Measurements from ENCODE around the gene RPL37.
A peak's percentile ranks its signal among the peaks of the same experiment; 100 is the strongest.
"Not testable (repeated sequence)": the region's sequence is repeated elsewhere in the genome, so short reads cannot be mapped to it uniquely, and the experiment has no call there.

Gene RPL37

DNA sequence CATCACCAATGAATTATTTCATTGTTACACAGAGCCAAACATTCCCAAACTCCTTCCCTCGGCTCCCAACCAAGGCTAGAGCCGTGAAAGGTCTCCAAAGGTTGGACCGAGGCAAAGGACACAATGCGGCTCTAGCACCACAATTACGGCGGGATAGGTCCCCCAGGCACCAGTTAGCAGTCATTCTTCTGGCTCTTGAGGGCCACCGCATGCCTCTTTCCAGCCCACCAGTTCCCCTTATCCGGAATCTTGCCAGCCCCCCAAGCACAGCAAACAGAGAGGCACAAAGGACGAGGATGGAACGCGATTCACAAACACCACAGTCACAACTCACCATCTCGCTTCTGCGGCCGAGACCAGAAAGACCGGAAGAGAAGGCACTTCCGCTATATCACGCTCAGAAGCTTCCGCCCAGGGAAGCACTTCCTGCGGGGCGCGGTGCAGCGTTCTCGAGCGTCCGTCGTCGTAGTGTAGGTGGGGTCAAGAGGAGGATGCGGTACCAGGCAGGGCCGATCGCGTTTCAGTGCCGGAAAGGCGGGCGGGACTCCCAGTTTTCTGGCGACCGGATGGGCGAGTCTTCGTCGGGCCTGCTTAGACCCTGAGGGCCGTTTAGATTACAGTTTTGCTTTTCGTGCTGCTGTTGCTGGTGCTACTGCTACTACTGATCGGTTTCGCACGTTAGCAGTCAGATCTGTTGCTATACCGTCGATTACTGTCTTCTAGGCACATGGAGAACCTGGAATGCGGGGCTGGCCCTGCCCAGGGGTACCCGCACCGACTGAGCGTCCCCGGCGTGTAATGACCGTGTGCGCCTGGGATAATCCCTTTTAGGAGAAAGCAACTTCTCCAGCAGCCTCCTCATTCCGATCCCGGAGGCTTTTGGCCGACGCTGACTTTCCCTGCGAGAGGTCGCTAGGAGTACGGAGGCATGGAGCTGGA is at the start of gene RPL37:
Gene RPL37, minus strand, starts transcription at position 374 of the 939 bp plus-strand sequence. Its CDS starts 37 bp downstream, at position 337.
- TF ChIP-seq ZNF274 (IDR thresholded peaks at IDR 0.05; ENCODE audit: low read depth, low read length) = no peak
- peak within 1 kb of the TSS; percentile 99 for H3K4me3 ChIP-seq (ENCODE audit: low read length)

DNA sequence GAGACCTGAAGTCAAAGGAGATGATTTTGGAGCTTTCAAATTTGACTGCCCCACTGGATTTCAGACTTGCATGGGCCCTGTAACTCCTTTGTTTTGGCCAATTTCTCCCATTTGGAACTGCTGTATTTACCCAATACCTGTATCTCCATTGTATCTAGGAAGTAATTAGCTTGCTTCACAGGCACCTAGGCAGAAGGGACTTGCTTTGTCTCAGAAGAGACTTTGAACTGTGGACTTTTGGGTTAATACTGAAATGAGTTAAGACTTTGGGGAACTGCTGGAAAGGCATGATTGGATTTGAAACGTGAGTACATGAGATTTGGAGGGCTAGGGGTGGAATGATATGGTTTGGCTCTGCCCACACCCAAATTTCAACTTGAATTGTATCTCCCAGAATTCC is 48.0 kb upstream of the RPL37 start:
- H3K4me3 ChIP-seq (ENCODE audit: low read length) = not testable (repeated sequence)

DNA sequence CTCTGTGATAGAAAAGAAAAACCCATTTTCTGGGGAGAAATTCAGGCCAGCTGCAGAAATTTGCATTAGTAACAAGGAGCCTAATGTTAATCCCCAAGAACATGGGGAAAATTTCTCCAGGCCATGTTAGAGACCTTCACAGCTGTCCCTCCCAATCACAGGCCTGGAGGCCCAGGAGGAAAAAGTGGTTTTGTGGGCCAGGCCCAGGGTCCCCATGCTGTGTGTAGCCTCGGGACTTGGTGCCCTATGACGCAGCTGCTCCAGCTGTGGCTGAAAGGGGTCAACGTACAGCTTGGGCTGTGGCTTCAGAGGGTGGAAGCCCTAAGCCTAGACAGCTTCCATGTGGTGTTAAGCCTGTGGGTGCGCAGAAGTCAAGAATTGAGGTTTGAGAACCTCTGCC is 47.3 kb upstream of the RPL37 start:
- no peak for TF ChIP-seq ZNF274 (IDR thresholded peaks at IDR 0.05; ENCODE audit: low read depth, low read length)
- H3K4me3 ChIP-seq (ENCODE audit: low read length) = no peak overlapping the region

DNA sequence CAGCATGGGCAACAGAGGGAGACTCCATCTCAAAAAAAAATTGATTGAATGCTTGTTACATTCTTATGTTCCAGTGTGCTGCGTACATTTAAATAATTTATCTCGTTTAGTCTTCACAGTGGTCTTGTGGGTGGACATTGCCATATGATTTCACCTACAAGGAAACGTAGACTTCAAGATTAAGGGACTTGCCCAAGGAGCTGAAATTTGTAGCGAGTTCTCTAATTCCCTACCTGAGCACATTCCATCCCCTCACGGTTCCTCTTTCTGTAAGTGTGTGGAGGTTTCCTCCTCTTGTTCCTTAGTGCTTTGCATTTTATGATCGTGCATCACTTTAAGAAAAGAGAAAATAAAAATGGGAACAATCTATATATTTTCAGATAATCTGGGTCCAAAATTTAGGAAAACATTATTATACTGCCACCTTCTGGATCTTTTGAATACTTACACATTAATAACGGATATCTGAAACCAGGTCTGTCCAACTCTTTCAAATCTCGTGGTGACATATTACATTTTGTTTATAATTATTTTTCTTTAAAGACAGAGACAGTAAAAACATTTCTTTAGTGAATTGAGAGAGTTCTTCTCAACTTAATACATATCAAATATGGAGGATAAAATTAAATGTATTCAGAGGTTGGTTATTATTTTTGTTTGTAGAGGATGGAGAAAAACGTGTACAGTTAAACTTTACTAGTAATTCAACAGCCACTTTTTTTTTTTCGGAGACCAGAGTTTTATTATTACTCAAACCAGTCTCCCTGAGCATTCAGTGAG is 44.3 kb upstream of the RPL37 start:
- H3K4me3 ChIP-seq (ENCODE audit: low read length) = no peak overlapping the region
- TF ChIP-seq ZNF274 (IDR thresholded peaks at IDR 0.05; ENCODE audit: low read depth, low read length) = no peak

DNA sequence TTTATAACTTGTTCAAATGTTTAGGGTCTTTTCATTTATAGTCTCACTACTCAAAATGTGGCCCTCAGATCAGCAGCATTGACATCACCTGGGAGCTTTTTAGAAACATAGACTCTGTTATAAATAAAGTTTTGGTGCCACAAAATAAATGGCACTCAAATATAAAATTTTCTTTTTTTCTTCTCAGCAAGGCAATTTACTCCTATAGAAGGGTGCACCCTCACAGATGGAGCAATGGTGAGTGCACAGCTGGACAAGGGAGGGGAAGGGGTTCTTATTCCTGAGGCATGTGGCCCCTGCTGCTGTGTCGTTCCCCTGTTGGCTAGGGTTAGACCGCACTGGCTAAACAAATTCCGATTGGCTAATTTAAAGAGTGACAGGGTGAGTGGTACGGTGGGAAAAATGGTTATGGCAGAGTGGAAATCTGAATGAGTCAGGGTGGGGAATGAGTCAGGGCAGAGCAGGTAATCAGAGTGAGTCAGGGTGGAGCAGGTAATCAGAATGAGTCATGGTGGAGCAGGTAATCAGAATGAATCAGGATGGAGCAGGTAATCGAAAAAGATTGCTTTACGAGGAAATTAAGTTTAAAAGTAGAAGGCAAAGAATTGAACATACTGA is 42.5 kb upstream of the RPL37 start:
- no peak for TF ChIP-seq ZNF274 (IDR thresholded peaks at IDR 0.05; ENCODE audit: low read depth, low read length)
- no peak overlapping the region for H3K4me3 ChIP-seq (ENCODE audit: low read length)

DNA sequence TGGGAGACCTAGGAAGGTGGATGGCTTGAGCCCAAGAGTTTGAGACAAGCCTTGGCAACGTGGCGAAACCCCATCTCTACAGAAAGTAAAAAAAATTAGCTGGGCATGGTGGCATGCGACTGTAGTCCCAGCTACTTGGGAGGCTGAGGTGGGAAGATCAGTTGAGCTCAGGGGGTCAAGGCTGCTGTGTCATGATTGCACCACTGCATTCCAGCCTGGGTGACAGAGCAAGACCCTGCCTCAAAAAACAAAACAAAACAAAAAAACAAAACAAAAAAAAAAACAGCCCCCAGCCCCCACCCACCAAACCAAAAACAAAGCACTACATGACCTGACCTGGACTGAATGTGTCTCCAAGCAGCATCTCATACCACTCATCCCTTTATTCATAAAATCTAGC is 40.9 kb upstream of the RPL37 start:
- no peak for TF ChIP-seq ZNF274 (IDR thresholded peaks at IDR 0.05; ENCODE audit: low read depth, low read length)

DNA sequence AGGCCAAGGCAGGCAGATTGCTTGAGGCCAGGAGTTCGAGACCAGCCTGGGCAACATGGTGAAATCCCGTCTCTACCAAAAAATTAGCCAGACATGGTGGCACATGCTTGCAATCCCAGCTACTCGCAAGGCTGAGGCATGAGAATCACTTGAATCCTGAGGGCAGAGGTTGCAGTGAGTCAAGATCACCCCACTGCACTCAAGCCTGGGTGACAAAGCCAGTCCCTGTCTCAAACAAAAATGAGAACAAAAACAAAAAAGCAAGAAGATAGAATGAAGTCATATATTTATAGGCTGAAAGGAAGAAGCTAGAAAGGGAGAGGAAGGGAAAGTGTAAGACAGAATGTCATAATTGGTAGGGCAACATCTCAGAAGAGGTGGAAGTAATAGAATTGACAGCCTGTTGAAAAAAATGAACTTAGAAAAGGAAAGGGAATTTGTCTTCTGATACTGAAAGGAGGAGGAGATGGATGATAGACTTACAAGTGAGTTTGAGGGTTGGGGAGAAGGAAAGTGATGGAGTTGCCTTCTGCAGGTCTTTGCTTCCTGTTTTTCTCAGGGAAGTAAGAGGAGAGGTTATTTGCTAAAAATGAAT is 38.4 kb upstream of the RPL37 start:
- no peak overlapping the region for H3K4me3 ChIP-seq (ENCODE audit: low read length)
- TF ChIP-seq ZNF274 (IDR thresholded peaks at IDR 0.05; ENCODE audit: low read depth, low read length) = no peak

More for the DNA sequence above, 40.9 kb upstream of the RPL37 start:
- H3K4me3 ChIP-seq (ENCODE audit: low read length) = no peak overlapping the region

GRCh38 chr5:40872253-40872652 is 37.2 kb upstream of the RPL37 start:
- H3K4me3 ChIP-seq (ENCODE audit: low read length) = not testable (repeated sequence)

- H3K4me3 ChIP-seq (ENCODE audit: low read length) = no peak overlapping the region
- TF ChIP-seq ZNF274 (IDR thresholded peaks at IDR 0.05; ENCODE audit: low read depth, low read length) = no peak
Measured at GRCh38 chr5:40871177-40871576, 36.2 kb upstream of the RPL37 start.

DNA sequence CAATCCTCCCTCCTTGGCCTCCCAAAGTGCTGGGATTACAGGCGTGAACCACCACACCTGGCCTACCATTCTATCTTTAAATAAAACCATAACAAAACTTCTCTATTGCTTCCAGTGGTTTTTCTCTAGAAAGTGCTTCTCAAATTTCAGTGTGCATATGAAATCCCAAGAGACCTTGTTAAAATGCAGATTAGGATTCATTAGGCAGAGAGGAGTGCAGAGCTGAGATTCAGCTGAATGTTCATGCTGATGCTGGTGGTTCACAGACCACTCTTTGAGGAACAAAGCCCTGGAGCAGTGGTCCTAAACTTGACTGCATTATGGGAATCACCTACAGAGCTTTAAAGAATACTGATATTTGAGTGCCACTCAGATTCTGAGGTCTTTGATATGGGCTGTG is 34.4 kb upstream of the RPL37 start:
- TF ChIP-seq ZNF274 (IDR thresholded peaks at IDR 0.05; ENCODE audit: low read depth, low read length) = no peak
- H3K4me3 ChIP-seq (ENCODE audit: low read length) = no peak overlapping the region

GRCh38 chr5:40866844-40867243 is 31.8 kb upstream of the RPL37 start:
- no peak for TF ChIP-seq ZNF274 (IDR thresholded peaks at IDR 0.05; ENCODE audit: low read depth, low read length)
- no peak overlapping the region for H3K4me3 ChIP-seq (ENCODE audit: low read length)

DNA sequence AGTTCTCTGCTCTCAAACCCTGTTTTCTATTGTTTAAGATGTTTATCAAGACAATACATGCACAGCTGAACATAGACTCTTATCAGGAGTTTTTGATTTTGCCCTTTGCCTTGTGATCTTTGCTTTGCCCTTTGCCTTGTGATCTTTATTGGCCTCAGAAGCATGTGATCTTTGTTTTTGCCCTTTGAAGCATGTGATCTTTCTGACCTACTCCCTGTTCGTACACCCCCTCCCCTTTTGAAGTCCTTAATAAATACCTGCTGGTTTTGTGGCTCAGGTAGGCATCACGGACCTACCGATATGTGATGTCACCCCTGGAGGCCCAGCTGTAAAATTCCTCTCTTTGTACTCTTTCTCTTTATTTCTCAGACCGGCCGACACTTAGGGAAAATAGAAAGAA is 30.0 kb upstream of the RPL37 start:
- not testable (repeated sequence) for H3K4me3 ChIP-seq (ENCODE audit: low read length)

DNA sequence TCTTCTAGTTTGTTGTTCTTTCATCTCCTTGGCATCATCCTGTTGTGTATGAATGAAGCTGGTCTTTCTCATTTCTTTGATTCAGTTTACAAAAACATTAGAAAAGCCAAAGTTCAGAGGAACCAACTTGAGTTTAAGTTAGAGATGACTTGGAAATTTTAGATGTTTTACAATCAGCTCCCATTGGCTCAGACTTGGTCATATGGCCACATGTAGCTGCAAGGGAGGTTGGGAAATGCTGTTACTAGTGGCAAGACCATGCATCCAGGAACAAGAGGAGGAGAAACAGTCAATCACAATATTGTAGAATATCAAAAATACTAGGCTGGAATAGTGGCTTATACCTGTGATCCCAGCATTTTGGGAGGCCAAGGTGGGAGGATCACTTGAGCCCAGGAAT is 25.7 kb upstream of the RPL37 start:
- no peak for TF ChIP-seq ZNF274 (IDR thresholded peaks at IDR 0.05; ENCODE audit: low read depth, low read length)
- H3K4me3 ChIP-seq (ENCODE audit: low read length) = no peak overlapping the region

DNA sequence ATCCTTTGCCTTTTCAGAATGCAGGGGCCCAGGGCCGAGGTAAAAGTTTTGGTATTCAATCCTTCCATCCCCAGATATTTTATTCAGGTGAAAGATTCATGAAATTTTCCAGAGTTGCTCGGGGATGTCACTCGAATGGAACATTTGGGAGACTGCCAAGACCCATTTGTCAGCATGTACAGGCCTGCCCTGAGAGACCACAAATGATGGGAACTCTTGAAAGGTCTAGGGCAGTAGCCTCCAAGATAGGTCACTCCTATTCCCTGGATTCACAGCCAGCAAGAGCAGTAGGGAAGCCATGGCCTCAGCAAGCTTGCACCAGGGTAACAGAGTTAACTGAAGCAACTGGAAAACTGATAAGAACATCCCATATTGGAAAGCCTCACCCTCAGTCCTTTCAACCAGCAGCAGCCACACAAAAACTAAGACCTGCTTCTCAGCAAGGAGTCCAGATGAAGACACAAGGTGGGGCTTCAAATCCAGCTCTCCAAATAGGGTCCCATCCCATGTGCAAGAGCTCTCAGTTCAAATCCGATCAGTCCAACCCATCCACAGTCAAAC is 18.7 kb upstream of the RPL37 start:
- no peak overlapping the region for H3K4me3 ChIP-seq (ENCODE audit: low read length)
- TF ChIP-seq ZNF274 (IDR thresholded peaks at IDR 0.05; ENCODE audit: low read depth, low read length) = no peak
